ENCODE results near the gene CACNA2D2.

CACNA2D2 gene

DNA sequence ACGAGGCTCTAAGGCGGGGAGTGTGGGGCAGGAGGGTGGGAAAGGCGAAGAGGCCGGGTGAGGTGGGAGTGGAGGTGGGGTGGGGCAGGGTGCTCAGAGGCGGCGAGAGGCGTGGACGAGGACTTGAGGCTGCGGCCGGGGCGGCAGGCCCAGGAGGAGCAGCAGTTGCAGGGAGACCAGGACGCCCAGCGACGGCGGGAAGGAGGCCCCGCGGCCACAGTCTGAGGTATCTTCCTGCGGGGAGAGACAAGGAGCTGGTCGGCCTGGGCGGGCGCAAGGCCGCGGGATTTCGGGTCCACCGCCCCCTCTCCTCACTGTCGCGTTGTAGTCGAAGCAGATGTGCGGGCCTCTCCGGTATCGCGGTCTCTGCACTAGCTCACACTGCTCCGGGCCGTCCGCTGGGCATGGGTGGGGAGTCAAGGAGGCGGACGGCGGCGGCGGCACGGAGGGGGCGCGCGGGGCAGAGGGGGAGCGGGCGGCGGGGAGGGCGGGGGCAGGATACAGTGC lies 138.8 kb downstream of the CACNA2D2 start:
- DNase-seq, result no peak

DNA sequence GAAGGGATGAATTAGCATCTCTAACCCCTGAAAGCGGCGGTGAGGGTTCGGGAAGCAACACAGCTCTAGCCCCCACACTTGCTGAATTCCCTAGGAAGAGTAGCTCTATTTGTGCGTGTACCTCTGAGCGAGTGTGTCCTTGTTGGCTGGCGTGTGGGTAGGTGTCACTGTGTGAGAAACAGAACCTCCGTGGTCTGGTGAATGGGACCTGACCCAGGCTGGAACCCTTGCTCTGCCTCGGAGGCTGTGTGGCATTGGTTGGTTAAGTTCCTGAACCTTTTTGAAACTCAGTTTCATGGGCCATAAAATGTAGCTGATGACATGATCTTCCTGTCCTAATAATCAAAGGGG lies 143.7 kb downstream of the CACNA2D2 start:
- DNase-seq, result no peak

DNA sequence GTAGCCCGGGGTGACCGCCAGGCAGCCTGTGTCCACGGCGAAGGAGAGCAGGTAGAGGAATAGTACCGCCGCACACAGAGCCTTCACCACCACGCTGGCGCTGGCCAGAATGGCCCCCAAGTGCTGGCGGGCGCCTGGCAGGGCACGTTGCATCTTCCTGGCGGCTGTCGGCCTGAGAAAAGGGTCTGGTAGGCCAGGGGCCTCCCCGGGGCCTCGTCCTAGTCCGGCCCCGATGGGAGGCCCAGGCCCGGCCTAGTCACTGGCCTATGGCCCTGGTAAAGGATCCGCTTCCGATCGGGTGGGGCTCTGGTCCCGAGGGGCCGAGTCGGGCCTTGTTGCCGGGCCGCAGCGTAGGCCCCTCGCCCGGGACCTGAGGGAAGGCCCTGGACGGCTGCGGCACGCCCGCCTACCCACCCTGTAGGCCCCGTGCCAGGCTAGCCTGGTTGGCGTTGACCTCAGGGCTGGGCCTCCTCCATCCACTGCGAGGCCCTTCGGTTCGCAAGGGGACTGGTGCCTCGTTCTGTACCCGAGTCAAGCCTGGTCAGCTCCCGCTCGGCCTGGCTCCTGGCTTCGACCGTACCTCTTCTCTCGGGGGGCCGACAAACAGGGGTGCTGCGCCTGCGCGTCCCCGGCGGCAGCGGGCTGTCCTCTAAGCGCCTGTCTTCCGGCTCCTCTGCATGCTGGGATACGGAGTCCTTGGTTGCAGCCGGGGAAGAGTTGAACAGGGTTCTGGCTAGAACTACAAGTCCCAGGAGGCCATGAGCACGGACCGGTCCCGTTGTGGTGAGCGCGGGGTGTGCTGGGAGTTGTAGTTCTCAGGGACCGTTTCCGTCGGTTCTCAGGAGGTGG lies 144.3 kb downstream of the CACNA2D2 start, which contains the start of gene TMEM115:
Gene TMEM115 (minus strand): TSS at position 611 of the 849 bp plus-strand sequence. CDS start 458 bp downstream, at position 153.
- peak; percentile 98 for DNase-seq

DNA sequence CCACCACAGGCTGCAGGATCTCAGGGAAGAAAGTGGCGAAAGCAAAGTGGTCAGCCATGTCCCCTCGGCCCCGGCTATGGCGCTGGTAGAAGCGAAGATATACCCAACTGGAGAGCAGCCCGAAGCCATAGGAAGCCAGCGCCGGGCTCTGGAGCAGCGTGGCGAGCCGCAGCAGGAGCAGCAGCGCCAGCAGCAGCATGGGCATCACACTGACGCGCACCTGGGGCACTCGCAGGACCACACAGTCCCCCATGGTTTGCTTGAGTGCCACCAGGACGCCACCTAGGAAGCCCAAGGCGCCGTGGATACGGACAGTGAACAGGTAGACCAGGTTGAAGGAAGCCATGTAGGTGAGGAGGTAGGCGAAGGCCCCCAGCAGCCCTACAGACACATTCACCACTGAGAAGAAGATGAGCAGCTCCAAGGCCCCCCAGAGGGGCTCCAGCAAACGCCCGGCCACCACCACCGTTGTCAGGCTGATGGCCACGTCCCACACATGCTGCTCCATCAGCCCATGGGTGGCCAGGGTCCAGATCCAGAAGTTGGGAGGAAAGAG lies 145.0 kb downstream of the CACNA2D2 start:
- DNase-seq, result no peak

DNA sequence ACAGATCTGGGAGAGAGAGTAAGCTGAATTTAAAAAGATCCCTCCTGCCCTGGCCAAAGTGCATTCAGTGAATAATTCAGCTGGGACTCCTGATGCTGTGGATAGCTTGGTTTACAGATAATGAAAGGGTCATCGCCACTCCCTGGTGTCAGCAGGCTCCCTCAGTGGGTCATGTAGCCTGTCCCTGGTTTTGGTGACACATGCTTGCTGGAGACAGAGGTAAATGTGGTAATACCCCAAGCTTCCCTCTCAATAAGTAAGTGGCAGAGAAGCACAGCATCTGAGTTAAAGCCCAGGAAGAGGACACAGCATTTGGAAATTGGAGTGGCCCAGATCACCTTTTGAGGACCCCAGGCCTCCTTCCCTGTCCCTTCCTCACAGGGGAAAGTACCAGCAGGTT lies 146.0 kb downstream of the CACNA2D2 start:
- no peak for DNase-seq

DNA sequence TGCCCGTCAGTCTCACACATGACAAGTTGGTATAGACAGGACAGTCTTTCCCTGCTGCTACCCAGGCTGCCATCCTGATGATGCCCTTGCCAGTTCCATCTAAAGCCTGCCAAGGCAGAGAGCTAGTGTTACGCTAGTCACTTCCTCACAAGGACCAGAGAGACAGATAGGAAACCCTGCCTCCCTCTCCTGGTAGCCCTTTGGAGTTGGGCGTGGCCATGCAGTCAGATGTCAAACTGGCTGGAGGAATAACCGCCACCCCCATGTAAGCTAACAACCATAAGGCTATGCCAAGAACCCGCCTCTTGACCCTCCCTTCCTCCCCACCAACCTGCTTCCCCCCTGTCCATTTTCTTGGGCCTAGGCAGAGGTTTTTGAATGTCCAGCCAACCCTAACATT lies 146.9 kb downstream of the CACNA2D2 start:
- no peak for DNase-seq

DNA sequence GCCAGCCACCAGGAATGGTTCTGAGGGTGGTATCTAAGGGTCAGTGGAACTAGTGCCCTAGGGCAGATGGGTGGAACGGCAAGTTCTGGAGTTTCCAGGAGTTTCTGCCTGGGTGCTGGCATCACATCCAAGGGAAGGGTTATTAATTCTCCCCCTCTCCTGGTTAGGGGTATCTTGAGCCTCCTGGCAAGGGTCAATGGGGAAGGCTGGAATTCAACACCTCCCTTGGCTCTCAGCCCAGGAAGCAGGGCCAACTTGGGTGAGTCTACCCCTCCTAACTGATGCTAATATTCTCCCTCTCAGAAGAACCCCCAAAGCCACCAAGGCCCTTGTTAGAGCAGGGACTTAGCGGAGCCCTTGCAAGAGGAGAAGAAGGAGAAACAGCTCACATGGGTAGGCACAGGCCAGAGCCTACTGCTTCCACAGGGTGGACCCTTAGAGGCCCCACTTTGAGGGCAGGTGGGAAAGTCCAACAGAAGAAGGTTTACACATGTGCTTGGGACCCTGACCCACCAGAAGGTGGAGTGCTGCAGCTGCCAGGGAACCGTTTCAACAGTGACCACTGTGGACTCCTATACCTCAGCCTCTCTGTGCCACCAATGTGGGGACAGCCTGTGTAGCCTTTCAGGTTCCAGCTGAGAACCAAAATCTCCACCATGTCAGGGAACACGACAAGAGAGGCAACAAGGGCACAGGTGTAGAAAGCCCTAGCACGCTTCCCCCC lies 147.4 kb downstream of the CACNA2D2 start:
- DNase-seq, result no peak

DNA sequence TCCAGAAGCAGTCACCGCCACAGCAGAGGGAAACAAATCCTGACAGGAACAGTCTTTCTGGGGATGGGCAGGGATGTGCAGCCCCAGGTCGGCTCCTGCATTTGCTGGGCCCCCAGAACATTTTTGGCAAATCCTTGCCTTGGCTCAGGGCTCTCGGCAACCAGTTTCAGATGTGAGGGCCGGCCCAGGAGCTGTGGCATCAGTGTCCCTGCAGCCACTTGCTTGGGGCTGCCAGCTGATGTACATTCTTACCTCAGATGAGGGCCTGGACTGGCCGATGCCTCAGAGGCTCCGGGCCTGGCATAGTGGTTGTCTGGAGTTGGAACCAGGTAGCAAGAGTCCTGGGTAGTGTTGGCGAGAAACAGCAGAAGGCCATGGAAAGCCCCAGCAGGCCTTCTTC lies 148.6 kb downstream of the CACNA2D2 start:
- no peak for DNase-seq

DNA sequence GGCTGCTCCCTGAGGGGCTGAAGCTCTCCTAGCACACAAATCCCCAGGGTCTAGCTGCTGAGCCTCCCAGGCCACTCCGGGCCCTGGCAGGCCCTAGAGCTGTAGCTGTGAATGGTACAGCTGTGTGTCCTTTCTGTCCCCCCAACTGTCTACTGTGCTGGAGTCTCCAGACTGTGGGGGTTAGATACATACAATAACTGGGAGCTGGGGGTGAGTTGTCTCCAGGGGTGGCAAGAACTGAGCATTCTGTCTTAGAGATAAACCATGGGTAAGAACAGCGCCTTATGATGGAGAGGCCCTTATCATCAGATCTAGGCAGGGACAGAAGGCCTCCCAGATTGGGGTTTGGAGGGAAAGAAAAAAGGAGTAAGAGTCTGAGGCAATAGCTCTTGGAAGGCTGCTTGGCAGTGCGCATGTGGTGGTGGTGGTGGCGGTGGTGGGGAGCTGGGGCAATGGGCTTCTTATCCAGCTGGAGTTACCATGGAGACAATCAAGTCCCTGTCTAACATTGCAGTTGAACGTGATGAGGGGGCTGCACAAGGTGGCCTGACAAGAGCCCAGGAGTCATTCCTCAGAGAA lies 149.2 kb downstream of the CACNA2D2 start:
- no peak for DNase-seq

DNA sequence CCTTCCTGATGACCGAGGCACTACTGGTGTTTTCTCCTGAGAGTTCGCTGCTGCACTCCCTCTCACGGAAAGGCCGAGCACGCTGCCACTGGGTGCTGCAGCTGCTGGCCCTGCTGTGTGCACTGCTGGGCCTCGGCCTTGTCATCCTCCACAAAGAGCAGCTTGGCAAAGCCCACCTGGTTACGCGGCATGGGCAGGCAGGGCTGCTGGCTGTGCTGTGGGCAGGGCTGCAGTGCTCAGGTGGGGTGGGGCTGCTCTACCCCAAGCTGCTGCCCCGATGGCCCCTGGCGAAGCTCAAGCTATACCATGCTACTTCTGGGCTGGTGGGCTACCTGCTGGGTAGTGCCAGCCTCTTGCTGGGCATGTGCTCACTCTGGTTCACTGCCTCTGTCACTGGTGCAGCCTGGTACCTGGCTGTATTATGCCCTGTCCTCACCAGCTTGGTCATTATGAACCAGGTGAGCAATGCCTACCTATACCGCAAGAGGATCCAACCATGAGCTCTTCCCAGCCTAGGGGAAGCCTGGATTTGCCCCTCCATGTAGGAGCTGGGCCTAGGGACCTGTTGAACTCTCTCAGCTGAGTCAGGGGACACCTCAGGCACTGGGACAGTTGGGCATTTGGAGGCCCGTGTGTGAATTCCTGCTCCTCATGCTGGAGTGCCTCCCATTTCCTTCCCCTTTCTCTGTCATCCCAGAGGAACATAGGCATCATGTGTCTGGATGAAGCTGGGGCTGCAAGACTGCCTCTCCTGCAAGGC lies 150.0 kb downstream of the CACNA2D2 start:
- DNase-seq, result no peak

DNA sequence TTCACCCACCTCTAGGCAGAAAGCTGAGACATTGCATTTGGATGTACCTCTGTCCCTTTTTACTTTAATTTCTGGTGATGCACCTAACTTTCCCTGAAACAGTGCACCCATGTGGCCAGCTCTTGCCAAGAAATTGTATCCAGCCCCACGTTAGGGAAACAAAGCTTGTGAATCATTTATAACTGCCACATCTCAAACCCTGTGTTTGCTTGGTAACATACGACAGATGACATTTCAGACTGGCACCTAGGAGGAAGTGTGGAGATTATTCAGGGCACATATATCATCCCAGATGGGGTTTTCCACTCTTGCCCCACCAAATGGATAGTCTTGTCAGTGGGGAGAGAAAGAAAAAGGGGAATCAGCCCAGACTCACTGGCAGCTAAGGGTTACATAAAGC lies 150.7 kb downstream of the CACNA2D2 start:
- no peak for DNase-seq

DNA sequence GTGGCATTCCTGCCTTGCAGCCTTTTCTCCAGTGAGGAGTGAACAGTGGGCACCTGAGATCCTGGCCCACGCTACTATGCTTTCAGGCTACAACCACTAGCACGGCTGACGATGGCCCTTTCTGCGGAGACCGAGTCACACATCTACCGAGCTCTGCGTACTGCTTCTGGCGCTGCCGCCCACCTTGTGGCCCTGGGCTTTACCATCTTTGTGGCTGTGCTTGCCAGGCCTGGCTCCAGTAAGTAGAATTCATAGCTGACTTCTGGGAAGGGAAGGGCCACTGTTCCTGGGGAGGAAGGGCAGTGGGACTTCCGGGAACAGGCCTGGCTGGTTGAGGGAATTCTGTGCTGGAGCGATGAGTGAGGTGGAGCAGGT lies 152.1 kb downstream of the CACNA2D2 start:
- DNase-seq, result no peak

DNA sequence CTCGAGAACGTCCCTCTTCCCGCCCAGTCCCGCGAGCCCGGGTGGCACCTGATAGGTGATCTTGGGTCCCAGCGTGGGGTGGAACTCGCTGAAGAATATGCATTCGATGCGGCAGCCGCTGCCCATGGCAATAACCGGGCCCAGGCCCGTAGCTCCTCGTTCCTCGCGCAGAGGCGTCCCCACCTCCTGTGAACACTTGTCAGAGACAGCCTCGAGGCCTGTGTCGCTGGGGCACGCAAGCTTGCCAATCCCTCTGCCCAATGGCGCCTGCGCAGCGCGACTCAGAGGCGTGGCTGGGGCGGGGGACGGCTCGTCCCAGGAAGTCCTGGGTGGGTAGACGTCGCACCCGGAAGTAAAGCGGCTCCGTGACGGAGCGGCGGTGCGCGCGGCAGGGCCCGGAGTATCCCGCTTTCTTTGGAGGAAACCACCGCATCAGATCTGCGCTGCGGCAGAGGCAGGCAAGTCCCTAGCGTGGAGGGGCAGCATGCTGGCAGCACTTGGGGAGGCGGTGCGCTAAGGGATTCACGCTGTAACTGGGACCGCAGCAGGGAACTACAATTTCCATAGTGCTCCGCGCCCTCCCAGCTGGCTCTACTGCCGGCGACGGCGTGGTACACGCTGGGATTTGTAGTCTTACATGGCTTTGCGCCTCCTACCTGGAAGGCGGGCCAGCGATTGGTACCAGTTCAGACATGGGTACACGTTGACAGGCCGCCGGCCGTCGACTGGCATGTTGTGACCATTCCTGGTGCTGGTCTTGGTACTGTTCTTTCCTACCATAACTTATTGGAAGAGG lies 152.7 kb downstream of the CACNA2D2 start, which contains the start of the genes CYB561D2 and NPRL2:
Gene CYB561D2 (plus strand): TSS at position 336 of the 796 bp plus-strand sequence. CDS start 572 bp downstream, outside the sequence.
Gene NPRL2 (minus strand): TSS at position 249 of the 796 bp plus-strand sequence. CDS start 123 bp downstream, at position 126.
- peak; percentile 98 for DNase-seq

DNA sequence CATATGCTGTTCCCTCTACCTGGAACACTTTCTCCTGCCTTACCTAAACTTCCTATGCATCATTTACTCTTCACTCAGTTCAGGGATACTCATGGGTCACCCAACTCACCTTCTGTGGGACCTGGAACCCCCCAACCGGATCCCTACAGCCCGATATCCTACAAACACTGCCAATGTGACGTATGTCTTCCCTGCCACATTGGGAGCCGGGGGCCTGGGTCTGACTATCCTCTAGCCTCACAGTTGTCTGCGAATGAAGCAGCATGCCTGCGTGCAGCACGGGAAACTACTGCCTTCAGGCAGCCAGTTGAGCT lies 153.3 kb downstream of the CACNA2D2 start:
- DNase-seq, result no peak

DNA sequence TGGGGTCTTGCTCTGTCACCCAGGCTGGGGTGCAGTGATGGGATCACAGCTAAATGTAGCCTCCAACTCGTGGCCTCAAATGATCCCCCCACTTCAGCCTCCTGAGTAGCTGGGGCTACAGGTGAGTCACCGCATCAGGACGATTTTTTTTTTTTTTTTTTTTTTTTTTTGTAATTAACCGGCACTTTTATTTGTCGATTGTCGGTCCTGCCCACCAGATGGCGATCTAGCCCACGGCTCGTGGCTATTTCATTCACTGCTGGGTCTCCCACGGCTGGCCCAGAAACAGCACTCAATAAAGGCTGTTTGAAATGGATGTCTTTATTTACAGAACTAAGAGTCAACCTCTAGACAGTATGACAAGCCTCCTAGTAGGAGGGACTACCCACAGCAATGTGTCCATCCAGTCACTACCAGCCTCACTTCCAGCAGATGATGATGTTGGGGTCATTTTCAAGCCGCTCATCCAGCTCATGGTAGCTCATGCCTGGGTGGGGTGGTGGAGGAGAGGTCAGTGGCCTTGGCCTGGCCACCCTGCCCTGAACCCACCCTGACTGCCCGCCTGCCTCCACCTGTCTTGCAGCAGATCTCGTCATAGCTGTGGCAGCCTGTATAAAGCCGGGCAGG lies 156.1 kb downstream of the CACNA2D2 start:
- DNase-seq, result peak; percentile 87

DNA sequence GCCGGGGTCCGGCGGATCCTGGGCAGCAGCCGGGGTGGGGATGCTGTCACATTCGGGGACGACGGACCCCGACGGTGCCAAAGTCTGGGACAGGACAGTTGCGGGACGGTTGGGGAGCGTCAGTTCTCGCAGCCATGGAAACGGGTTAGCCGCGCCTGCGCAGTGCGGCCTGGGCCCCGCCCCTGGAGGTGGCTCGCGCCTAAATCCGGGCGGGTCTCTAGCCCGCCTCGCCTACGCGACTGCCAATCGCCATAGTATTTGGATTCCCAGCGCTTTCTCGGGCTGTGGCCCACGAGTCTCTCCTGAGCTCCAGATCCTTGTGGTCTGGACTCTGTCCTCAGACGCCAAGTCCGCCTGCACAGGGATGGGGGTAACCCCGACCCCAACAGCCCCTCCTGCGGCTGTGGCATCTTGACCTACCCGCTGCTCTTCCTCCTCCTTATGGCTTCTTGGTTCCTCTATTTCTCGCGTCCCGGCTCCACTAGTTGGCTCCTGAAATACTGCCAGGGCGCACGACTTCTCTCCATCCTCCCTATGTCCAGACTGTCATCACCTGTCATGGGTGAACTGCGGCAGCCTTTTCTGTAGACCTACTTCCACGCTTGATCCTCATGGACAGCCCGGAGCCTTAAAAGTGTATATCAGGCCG lies 157.7 kb downstream of the CACNA2D2 start, which contains the start of gene ZMYND10:
Gene ZMYND10 (minus strand): TSS at position 147 of the 649 bp plus-strand sequence. CDS start 153 bp downstream, outside the sequence.
- peak; percentile 81 for DNase-seq

DNA sequence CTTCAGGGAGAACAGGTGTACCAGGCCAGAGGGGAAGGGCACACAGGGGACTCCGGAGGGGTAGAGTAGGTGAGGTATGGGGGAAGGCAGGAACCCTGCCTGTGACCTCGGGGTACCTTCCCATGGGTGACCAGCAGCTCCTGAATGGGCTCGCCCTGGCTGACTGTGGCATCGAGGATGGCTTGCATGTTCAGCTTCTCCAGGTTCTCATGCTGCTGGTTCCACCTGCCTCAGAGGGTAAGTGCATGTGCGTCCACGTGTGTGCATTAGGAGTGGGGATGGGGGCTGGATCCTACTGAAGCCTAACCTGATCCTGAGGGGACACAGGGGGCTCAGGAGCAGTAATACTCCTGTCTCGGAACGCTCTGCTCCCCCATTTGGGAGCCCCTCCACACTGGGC lies 158.4 kb downstream of the CACNA2D2 start:
- DNase-seq, result no peak

DNA sequence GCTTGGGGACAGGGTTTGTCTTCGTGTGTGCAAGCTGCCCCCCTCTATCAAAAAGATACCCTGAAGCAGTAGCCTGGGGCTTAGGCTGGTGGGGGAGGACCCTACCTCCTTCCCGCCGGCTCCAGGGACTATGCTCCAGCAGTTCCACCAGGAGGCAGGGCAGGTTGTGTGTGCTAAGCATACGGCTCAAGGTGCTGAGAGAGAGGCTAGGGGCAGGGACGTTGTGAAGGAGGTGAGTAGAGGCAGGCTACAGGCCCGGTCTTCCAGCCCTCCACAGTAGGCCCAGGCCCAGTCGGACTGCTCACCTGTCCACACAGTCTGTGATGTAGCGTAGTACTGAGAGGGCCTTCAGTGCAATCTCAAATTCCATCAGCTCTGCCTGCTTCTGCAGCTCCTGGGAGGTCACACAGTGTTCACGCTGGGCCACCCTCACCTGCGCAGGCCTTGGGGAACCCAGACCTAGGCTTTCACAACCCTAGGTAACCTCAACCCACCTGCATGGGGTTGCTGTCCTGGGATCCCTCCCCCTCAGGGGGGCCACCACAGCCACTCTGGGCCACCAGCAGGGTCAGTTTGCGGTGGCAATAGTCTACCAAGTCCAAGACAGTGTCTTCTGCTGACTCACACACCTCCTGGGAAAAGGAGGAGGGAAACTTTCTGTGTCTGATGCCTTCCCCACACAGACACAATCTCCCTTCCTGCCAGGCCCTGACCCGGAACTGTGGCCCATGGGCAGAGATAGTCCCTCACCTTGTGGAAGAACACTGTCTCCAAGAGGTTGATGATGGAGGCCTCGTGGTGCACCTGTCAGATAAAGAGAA lies 160.4 kb downstream of the CACNA2D2 start:
- DNase-seq, result no peak

DNA sequence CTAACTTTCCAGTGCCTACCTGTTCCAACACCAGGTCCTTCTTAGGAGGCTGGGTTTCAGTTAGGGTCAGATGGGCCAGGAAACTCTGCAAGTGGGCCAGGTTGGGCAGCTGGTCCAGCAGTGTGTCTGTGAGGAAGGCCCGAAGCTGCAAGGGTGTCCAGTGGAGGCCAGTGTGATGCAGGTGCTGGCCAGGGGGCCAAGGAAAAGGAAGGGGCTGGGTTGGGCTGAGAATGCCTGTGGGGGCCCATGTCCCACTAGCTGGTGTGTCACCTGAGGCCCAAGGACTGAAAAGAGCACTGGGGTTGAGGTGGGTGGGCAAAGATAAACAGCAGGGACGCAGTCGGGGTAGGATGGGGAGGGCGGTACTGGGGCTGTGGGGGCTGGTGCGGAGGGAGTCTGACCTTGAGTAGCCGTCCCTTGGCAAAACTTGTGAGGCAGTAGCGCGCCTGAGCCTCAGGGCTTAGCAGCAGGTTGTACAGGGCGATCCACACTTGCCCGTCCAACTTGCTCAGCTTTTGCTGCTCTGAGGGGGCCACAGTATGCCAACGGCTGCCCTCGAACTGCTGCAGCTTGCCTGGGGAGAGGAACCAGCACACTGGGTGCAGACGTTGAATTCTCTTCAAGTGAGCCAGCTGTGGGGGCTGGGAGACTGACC lies 161.3 kb downstream of the CACNA2D2 start:
- no peak for DNase-seq

All from CD4-positive, alpha-beta T cell treated with Interleukin-12 subunit alpha and Interleukin-12 subunit beta, for 1 hour (primary cell).